HG02943 (cell line): ENCODE data around the gene SMIM8.
A peak's percentile ranks its signal among the peaks of the same experiment; 100 is the strongest.
"Not testable (repeated sequence)": the region's sequence is repeated elsewhere in the genome, so short reads cannot be mapped to it uniquely, and the experiment has no call there.

Experiments used
- ATAC-seq: cut with Tn5 transposase; IDR thresholded peaks from one replicate; pipeline ENCODE4 v1.9.1; 2021; ENCODE audit warnings: mild to moderate bottlenecking, low read depth, moderate library complexity; ENCODE audit not compliant: unreplicated experiment

Gene SMIM8, protein sequence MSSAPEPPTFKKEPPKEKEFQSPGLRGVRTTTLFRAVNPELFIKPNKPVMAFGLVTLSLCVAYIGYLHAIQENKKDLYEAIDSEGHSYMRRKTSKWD

DNA sequence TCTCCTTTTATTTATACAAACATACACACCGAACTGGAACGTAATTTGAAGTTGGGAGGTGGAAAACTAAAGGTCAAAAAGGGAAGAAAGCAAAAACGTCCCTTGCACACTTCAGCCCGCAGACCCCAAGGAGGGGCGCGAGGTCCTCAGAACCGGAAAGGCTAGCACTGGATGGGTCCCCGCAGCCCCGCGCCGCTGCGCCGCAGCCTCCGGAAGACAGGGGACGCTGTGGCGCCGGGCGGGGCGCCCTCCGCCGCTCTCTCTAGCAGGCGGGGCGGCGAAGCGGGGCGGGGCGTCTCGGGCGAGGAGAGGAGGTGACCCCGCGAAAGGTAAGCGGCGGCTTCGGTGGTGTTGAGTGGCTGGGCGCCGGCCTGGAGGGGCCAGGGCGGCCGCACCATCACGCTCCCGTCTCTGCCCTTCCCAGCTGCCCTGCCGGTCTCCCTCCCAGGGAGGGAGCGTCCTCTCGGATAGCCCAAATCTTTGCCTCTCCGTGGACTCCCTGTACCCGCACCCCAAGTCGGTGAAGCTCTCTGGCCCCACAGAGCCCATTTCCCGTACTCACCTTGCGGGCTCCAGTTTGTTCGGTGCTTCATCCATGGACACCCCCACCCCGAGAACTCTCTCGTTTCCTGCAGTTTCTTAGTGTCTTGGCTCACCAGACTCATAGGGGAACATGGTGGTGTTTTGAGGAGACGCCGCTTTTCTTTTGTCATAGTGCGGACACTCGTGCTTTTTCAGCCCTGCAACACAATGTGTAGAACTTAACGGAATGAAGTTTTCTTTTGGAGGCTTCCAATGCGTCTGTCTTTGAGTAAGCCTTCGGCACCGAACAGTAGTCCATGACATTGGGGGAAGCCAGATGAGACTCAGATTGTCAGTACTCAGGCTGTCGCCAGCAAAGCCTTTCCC lies at the start of gene SMIM8:
Gene SMIM8, plus strand, starts transcription at position 285 of the 909 bp plus-strand sequence. CDS start 14,444 bp downstream, outside the sequence.
- ATAC-seq = peak; percentile 98

DNA sequence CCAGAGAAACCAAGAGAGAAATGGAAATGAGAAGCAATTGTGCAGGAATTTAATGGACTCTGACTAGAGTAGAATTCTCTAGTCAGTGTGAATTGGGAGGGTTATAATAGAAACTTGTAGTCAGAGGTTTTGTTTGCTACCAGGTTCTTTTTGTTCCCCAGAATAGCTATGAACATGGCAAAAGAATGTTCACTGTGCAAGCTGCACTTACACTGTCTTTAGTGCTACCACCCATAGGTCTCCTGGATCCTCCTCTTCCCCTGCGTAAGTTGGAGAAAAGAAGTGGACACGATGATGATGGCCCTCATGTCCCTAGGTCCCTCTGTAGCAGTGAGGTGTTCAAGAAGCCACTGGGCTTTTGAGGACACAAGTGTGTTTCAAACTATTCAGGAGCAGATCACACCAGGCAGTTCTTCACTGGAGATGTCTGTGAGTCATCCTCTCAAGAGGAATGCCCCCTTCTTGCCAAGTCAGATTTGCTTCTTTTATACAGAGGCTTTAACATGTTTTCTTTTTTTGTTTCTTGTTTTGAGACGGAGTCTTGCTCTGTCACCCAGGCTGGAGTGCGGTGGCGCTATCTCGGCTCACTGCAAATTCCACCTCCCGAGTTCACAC lies 47.6 kb upstream of the SMIM8 start:
- ATAC-seq = no peak

DNA sequence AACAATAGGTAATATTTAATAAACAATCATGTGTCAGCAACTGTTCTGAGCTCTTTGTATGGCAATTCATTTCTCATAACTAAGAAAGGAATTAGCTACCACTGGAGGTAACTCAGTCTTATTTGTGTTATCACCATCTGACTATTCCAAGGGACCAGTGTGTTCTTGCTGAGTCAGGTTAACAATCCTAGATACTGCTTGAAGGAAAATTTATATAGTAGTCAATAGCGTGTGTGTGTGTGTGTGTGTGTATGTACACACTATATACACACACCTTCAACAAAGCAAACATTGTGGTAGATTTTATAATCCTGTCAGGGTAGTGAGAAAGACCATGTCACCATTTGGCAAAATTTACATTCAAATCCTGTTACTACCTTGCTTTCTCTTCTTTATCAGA lies 45.8 kb upstream of the SMIM8 start:
- ATAC-seq = no peak

DNA sequence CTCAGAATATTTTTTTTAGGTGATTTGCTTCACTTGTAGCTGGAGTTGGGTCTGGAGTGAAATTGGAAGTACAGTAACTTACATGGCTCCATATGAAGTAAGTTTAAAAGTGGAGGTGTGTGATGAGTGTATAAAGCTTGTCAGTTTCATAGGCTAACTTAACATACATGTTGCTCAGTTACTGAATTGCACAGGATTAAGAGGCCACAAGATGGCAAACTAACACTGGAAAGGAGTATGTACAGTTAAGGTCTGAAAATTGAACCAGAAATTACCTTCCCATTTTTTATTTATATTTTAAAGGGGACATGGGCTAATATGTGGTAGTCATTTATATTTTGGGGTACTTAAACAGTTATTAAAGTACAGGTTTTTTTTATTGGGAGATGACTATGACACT lies 45.3 kb upstream of the SMIM8 start:
- no peak for ATAC-seq

DNA sequence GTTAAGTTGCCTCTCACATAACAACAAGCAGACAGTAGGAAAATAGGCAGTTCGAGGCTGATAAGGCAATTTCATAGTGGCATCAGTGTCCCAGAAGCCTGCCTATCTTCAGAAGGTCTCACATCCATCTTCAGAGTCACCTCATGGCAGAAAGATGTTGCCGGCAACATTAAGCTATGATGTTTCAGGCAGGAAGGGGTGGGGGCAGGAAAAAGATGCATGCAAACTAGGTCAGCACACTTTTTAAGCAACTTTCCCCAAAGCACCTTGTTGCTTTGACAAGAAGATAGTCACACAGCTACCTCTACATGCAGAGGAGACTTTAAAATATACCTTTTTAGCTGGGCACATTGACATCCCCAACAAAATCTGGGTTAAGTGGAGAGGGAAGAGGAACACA lies 43.2 kb upstream of the SMIM8 start:
- no peak for ATAC-seq

DNA sequence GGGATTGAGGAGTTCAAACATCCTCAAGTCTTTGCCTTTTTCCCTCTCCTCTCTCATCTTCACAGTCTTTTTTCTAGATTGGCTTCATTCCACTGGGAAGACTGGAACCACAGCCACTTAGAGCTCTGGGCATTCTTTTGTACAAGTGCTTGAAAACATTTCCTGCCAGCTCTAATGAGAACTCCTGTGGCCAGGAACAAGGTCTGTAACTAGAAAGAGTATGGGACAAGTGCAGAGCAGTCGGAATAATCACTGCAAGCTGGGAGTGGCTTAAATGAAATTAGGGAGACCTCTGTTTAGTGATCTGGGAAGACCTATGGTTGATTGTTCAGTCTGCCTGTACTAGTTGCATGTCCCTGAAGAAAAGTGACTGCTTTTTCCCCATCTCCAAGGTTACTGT lies 41.0 kb upstream of the SMIM8 start:
- no peak for ATAC-seq

DNA sequence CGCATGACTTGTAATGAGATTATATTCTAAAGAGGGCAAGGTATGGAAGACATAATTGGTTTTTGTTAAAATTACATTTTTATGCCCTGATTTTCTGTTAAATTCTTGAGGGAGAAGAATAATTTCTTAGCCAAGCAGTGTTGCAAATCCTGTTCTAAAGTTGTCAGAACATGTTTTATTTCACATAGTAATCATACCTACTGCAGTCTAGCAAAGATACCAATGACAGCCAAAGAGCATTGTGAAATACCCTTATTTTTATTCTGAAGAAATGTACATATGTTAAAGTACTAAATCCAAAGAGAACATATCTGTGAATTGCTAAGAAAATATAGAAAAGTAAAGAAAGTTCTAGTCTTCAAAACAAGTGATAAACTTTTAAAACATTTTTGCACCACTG lies 39.6 kb upstream of the SMIM8 start:
- no peak for ATAC-seq

DNA sequence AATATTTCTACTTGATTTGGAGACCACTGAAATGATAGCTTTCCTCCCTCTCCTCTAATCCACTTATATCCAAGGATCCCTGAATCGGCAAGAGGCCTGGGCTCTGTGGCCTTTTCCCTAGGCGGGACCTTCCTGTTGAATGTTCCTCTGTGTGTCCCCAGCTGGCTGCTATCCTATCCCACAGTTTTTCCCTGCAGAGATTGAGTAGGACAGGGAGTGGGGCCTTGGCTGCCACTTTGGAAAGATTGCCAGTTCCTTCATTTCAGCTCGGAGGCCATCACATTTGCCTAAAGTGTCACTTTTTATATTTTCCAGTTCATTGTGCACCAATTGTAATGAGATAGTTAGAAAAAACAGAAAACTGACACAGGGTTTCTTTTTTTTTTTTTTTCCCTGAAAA lies 38.9 kb upstream of the SMIM8 start:
- no peak for ATAC-seq

DNA sequence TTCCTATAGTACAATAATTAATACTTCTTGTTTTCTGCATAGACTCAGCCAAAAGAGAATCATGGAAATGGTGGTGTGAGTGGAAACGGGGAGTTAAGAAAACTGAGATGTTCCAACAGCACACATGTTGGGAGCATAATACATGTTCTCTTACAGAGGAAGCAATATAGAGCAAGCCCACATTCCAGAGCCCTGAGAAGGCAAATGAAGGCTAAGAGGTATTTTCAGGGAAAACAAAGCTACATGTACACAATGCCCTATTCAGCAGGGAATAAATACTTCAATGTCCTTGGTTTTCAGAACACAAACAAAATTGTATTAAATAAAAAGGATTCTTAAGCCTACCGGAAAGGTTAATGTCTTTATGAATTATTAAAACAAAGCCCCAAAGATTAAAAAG lies 35.1 kb upstream of the SMIM8 start:
- ATAC-seq = no peak

DNA sequence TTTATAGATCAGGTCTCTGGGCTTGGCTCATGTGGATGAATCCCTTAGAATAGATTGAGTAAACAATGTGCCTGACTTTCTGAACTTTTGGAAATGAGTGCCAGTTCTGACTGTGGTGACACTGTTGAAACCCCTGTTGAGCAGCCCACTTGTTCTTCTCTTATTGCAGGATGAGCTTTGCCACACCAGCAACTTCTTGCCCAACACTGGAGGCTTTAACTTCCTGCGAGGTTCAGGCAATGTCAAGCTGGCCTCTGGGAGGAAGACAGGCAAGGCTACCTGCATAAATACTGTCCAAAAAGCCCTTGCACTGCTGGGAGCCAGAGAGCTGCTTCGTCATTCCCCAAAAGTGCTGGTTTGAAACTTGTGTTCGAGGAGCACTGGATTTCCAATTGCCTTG lies 32.8 kb upstream of the SMIM8 start:
- no peak for ATAC-seq

DNA sequence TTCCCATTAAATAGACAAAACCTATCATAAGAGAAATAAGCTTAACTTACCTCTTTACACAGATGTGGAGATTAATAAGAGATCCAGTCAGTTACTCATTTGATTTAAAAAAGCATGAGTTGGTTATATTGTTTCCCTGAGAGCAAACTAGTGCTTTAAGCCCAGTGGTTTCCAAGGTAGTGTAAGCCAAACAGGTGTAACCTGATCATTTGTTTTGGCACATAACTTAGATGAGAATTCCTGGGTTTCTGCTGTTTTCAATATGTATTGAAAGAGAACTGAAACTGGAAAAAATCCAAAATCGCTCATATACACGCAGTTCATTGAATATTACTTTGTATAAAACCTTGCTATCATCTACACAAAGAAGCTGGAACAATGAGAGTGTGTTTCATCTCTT lies 30.5 kb upstream of the SMIM8 start:
- no peak for ATAC-seq

DNA sequence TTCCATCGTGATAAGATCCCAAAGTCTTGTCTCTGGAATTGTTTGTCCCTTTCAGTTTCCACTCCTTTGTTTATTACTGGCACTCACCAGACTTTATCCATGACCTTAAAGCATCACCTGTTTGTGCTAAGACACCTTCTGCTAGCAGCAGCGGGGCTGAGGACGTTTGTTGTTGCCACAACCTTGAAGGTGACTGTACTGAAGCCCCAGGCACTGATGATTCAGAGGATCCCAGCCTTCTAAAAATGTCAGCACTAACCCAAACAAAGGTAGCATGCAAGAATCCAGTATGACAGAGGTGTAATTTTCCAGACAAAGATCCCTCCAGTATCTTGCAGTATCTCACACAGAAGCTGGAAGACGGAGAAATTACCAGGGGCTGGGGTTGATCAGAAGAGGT lies 28.9 kb upstream of the SMIM8 start:
- no peak for ATAC-seq

DNA sequence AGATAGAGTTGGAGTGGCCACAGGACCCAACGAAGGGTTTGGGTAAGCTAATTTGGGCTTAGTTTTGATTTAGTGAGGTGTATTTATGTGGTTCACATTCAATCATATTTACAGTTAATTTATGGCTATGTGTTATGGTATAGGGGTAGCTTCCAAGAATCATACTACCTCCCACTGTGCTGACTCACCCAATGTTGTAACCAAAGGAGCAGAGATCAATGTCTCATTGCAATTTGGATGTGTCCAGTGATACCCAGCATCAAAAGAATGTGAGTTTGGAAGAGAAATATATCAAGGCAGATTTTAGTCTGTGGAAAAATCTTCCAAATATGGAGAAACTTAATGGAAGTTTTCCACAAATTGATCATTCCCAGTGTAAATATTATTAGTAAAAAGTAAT lies 25.3 kb upstream of the SMIM8 start:
- ATAC-seq = no peak

DNA sequence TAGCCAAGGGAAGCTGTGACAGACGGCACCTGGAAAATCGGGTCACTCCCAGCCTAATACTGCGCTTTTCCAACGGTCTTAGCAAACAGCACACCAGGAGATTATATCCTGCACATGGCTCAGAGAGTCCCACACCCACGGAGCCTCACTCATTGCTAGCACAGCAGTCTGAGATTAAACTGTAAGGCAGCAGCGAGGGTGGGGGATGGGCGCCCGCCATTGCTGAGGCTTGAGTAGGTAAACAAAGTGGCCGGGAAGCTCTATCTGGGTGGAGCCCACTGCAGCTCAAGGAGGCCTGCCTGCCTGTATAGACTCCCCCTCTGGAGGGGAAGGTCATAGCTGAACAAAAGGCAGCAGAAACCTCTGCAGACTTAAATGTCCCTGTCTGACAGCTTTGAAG lies 21.1 kb upstream of the SMIM8 start:
- ATAC-seq = not testable (repeated sequence)

DNA sequence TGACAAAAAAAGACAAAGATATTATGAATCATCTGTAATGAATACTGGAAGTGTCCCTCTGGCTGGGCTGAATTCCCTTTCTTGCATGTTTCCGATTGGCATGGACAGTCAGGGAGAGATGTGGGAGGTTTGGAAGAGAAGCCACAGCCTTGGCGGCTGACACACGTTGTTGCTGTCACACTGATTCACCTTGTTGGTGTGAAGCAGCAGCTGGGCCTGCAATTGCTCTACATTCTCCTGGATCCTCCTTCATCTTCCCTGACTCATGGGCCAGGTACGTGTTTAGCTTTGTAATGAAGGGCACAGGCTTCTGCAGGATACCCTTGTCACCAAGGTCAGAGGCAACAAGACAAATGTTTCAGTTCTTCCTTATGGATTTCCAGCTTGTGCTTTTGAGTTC lies 13.4 kb upstream of the SMIM8 start:
- no peak for ATAC-seq

DNA sequence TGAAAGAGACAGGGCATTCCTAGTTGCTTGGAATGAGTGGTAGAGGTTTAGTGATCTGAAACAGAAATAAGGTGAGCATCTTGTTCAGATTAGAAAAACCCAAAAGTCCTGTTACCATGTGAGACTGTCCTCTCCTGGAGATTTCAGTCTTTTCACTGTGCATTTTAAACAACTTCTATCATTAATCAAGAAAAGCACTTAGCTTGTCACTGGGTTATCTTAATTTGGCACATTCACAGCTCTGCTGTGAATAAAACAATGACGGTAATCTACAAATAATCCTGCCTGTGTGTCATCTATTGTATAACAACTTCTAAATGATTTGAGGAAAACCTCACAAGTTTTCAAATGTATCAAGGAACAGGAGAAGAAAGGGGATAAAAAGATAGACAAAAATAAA lies 9.5 kb upstream of the SMIM8 start:
- no peak for ATAC-seq

DNA sequence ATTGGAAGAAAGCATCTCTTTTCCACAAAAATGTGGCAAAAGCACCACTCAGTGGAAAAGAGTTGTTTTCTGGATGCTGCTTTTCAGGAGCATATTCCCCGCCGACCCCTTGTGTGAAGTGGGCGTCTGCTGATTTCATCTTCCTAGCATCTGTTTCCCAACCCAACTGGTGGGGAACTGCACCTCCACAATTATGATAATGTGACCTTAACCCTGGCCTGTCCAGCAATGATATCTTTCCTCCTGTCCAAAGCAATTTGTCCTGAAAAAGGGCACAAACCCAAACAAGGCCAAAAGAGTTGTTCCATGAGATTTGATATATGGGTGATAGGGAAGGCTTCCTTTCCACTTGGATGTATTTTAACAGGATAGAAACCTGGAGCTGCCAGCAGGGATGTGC lies 7.3 kb upstream of the SMIM8 start:
- no peak for ATAC-seq

DNA sequence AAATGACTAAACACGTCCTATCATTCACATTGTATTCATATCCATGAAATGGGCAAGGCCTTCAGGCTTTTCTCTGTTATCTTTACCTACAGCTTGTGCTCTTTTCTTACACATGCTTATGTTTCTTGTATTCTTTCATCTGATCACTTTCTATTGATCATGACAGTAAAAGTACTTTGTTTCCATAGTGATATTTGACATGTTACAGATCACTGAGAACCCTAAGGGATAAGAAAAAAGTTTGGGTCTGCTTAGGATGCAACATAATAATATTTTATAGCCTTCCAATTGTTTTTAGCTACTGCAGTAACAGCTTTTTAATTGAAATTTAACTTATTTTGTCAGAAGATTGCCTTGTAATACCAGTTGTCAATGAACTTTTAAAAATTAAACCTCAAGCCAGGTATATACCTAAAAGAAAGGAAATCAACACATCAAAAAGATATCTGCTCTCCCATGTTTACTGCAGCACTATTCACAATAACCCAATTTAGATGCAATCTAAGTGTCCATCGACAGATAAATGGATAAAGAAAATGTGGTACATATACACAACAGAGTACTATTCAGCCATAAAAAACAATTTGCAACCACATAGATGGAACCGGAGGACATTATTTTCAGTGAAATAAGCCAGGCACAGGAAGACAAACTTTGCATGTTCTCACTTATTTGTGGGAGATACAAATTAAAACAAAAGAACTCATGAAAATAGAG lies 3.0 kb upstream of the SMIM8 start:
- no peak for ATAC-seq

DNA sequence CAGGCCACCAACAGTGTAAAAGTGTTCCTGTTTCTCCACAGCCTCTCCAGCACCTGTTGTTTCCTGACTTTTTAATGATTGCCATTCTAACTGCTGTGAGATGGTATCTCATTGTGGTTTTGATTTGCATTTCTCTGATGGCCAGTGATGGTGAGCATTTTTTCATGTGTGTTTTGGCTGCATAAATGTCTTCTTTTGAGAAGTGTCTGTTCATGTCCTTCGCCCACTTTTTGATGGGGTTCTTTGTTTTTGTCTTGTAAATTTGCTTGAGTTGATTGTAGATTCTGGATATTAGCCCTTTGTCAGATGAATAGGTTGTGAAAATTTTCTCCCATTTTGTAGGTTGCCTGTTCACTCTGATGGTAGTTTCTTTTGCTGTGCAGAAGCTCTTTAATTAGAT lies 1.5 kb downstream of the SMIM8 start:
- not testable (repeated sequence) for ATAC-seq

DNA sequence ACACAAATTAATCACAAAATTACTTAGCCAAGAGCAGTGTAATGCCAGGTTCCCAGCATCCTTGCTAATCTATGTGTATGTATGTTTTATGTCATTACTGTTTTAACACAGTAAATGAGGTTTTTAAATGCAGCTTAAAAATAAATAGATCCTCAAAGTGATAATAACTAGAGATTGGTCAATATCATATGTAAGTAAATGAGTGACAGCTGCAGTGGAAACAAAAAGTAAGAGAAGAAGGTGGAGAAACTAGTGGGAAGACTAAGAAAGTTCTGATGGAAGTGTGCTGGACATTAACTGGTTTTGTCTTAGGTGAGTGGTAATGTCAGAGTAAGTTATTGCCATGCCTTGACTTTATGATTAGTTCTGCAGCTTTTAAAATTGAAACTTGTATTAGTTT lies 8.6 kb downstream of the SMIM8 start:
- no peak for ATAC-seq

DNA sequence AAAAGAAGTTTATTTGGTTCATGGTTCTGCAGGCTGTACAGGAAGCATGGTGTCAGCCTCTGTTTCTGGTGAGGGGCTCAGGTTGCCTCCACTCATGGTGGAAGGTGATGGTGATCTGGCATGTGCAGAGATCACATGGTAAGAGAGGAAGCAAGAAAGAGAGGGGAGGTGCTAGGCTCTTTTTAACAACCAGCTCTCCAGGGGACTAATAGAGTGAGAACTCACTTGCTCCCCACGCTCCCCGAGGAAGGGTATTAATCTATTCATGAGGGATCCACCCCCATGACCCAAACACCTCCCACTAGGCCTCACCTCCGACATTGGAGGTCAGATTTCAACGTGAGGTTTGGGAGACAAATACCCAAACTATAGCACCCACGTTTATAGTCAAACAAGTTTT lies 10.6 kb downstream of the SMIM8 start:
- ATAC-seq = no peak
